ENCODE results near the gene SIAH3.

- TF ChIP-seq EZH2phosphoT487 (IDR thresholded peaks at IDR 0.05; ENCODE audit: borderline replicate concordance, low read length) = no peak
- TF ChIP-seq EZH2 (IDR thresholded peaks at IDR 0.05; ENCODE audit: low read length, unreplicated experiment) = no peak
- TF ChIP-seq CTCF (conservative IDR thresholded peaks at IDR 0.05; ENCODE audit: low read depth, low read length) = peak; percentile 33; the same call in 1 of the 2 replicates
Observed at GRCh38 chr13:45728759-45729158, 122.8 kb downstream of the SIAH3 start.

Data from PC-3 (cell line).